SK-N-SH (cell line): ENCODE data around the gene ZIM2.

ENCODE experiments used
- CHD2 ChIP-seq: fragments of 150-350 bp; IDR thresholded peaks from 2 replicates; pipeline ENCODE4 v1.6.1; 2018; ENCODE audit warnings: low read length; ENCODE audit not compliant: partially characterized antibody
- EP300 ChIP-seq, 2 experiments: IDR thresholded peaks; 2 replicates each; pipeline versions ENCODE4 v1.4.0 to v1.6.1; 2012; ENCODE audit warnings: borderline replicate concordance in 1 of 2, low read depth in 1 of 2, low read length in 1 of 2
- EZH2phosphoT487 ChIP-seq: fragments of 200-600 bp; sonication (generic); IDR thresholded peaks from 2 replicates; pipeline ENCODE4 v1.6.1; 2017; ENCODE audit warnings: low read depth, mixed run types, mild to moderate bottlenecking, antibody characterized with exemption, moderate library complexity, borderline replicate concordance
- MXI1 ChIP-seq: IDR thresholded peaks from 2 replicates; pipeline ENCODE4 v1.6.1; 2012; ENCODE audit warnings: mild to moderate bottlenecking, low read depth, low read length, improper control_type of control experiment
- POLR2AphosphoS5 ChIP-seq: IDR thresholded peaks from 2 replicates; pipeline ENCODE4 v1.6.1; 2012; ENCODE audit warnings: low read depth, low read length
- TAF1 ChIP-seq: IDR thresholded peaks from 2 replicates; pipeline ENCODE4 v1.6.1; 2012; ENCODE audit warnings: low read depth, mild to moderate bottlenecking, low read length, moderate library complexity, borderline replicate concordance
- USF1 ChIP-seq: IDR thresholded peaks from 2 replicates; pipeline ENCODE4 v1.4.0; 2012; ENCODE audit warnings: low read depth, borderline replicate concordance
- TF ChIP-seq, protein P1 (sequence below): fragments of 200-600 bp; sonication (generic); IDR thresholded peaks from 2 replicates; pipeline ENCODE4 v1.6.1; 2017; ENCODE audit warnings: antibody characterized with exemption, mild to moderate bottlenecking, moderate library complexity
- TF ChIP-seq, protein P2 (sequence below): fragments of 150-350 bp; IDR thresholded peaks from 2 replicates; pipeline ENCODE4 v1.6.1; 2017; ENCODE audit warnings: antibody characterized with exemption, low read length, low read depth, borderline replicate concordance
- TF ChIP-seq, protein P3 (sequence below): IDR thresholded peaks from 2 replicates; pipeline ENCODE4 v1.6.1; 2012; ENCODE audit warnings: mild to moderate bottlenecking, low read depth, low read length, moderate library complexity

DNA sequence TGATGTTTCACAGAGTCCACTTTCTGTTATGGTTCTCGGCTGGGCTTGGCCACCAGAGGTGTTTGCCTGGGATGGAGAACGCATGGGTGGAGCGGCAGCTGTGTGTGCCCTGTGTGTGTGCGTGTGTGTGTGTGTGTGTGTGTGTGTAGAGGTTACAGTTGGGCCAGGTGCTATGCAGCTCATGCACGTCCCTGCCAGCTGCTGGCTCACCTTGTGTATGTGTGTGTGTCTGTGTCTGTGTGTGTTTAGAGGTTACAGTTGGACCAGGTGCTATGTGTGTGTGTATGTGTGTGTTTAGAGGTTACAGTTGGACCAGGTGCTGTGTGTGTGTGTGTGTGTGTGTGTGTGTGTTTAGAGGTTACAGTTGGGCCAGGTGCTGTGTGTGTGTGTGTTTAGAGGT lies 33.0 kb upstream of the ZIM2 start:
- TF ChIP-seq, protein P1, sequence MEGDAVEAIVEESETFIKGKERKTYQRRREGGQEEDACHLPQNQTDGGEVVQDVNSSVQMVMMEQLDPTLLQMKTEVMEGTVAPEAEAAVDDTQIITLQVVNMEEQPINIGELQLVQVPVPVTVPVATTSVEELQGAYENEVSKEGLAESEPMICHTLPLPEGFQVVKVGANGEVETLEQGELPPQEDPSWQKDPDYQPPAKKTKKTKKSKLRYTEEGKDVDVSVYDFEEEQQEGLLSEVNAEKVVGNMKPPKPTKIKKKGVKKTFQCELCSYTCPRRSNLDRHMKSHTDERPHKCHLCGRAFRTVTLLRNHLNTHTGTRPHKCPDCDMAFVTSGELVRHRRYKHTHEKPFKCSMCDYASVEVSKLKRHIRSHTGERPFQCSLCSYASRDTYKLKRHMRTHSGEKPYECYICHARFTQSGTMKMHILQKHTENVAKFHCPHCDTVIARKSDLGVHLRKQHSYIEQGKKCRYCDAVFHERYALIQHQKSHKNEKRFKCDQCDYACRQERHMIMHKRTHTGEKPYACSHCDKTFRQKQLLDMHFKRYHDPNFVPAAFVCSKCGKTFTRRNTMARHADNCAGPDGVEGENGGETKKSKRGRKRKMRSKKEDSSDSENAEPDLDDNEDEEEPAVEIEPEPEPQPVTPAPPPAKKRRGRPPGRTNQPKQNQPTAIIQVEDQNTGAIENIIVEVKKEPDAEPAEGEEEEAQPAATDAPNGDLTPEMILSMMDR: no peak
- no peak for TF ChIP-seq CHD2
- no peak for TF ChIP-seq EP300 (IDR thresholded peaks at IDR 0.05; ENCODE audit: borderline replicate concordance in 1 of 2, low read depth in 1 of 2, low read length in 1 of 2)
- TF ChIP-seq POLR2AphosphoS5: no peak
- TF ChIP-seq, protein P2, sequence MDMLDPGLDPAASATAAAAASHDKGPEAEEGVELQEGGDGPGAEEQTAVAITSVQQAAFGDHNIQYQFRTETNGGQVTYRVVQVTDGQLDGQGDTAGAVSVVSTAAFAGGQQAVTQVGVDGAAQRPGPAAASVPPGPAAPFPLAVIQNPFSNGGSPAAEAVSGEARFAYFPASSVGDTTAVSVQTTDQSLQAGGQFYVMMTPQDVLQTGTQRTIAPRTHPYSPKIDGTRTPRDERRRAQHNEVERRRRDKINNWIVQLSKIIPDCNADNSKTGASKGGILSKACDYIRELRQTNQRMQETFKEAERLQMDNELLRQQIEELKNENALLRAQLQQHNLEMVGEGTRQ: no peak
- TF ChIP-seq, protein P3, sequence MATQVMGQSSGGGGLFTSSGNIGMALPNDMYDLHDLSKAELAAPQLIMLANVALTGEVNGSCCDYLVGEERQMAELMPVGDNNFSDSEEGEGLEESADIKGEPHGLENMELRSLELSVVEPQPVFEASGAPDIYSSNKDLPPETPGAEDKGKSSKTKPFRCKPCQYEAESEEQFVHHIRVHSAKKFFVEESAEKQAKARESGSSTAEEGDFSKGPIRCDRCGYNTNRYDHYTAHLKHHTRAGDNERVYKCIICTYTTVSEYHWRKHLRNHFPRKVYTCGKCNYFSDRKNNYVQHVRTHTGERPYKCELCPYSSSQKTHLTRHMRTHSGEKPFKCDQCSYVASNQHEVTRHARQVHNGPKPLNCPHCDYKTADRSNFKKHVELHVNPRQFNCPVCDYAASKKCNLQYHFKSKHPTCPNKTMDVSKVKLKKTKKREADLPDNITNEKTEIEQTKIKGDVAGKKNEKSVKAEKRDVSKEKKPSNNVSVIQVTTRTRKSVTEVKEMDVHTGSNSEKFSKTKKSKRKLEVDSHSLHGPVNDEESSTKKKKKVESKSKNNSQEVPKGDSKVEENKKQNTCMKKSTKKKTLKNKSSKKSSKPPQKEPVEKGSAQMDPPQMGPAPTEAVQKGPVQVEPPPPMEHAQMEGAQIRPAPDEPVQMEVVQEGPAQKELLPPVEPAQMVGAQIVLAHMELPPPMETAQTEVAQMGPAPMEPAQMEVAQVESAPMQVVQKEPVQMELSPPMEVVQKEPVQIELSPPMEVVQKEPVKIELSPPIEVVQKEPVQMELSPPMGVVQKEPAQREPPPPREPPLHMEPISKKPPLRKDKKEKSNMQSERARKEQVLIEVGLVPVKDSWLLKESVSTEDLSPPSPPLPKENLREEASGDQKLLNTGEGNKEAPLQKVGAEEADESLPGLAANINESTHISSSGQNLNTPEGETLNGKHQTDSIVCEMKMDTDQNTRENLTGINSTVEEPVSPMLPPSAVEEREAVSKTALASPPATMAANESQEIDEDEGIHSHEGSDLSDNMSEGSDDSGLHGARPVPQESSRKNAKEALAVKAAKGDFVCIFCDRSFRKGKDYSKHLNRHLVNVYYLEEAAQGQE: no peak
- TF ChIP-seq MXI1: no peak
- no peak for TF ChIP-seq EZH2phosphoT487
- no peak for TF ChIP-seq TAF1
- TF ChIP-seq USF1: no peak
